Measurements from ENCODE around the gene BNIP5.

Gene BNIP5

DNA sequence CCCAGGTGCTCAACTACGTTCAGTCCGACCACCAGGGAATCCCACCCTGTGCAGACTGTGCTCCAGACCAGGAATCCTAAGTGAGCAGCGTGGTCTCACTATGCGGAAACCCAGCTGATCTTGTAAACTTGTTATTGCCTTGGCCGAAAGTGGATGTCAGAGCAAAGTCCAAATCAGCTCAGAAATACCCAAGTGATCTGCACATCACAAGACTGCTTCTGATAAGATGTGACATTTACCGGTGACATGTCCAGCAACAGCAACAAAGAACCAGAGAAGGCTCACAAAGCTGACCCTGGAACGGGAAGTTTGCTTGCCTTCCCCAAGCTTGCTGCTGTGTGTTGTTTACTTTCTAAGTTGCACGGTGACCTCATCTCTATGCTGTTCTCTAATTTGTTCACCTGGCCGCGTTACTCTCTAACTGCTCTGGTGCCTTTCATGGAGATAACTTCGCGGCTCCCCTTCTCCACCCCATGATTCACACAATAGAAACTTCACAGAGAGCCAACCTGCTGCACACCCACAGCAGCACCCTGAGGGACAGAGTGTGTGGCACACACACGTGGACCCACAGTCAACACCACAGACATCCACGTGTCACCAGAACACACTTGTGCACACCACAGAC is 1.7 kb downstream of the BNIP5 start:
- Histone ChIP-seq H3K4me3 (no peak overlapping the region), H3K9me3 (ENCODE audit: low read depth, low read length) (no peaks in the 10 kb centered on the region), H3K36me3 (ENCODE audit: insufficient read depth, low read length) (no peaks in the 10 kb centered on the region), H3K9ac (ENCODE audit: insufficient read length) (no peak overlapping the region), H3K27ac (no peak overlapping the region)
- TF ChIP-seq EZH2 (IDR thresholded peaks at IDR 0.05) (no peak), POLR2AphosphoS5 (IDR thresholded peaks at IDR 0.05; ENCODE audit: borderline replicate concordance, low read depth, low read length) (no peak), FOXP2 (optimal IDR thresholded peaks at IDR 0.05; ENCODE audit: control extremely low read depth, extremely low read length, insufficient read depth) (no peak)
- DNase-seq (ENCODE audit: low read depth, low spot score), result no peak

DNA sequence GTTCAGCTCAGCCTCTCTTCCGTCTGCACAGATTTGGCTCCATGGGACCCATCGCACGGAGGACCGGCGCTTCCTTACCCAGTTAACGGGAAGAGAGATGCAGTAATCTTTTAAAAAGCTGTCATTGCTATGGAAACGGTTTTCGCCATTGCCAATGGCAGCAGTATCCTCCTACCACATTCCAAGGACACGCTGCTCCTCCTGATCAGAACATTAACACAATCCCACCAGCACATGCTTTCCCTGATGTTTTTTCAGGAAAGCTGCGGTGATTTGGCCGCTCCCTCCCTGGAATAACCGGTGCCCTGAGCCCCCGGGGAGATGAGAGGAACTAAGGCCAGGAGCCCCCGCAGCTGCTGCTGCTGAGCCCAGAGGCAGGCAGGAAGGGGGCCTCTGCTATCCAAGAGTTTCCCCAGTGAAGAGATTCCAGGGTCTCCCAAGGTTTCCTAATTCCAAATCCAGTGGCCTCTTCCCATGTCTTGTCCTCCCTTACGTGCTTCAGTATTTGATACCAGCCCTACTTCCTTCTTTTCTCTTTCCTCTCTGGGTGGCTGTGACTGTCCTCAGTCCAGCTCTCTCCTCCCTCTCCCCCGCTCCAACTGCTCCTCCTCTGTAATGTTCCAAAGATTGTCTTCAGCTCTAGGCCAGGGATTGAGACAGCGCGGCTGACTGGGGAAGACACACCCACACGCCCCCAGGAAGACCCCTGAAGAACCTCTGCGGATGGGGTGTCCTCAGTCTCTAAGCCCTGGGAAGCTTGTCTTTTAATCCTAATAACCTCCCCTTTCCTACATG is 2.6 kb downstream of the BNIP5 start:
- H3K36me3 ChIP-seq (ENCODE audit: insufficient read depth, low read length), result no peaks in the 10 kb centered on the region
- no peaks in the 10 kb centered on the region for H3K9me3 ChIP-seq (ENCODE audit: low read depth, low read length)
- no peak for DNase-seq (ENCODE audit: low read depth, low spot score)
- TF ChIP-seq FOXP2 (optimal IDR thresholded peaks at IDR 0.05; ENCODE audit: control extremely low read depth, extremely low read length, insufficient read depth) (no peak), EZH2 (IDR thresholded peaks at IDR 0.05) (no peak), POLR2AphosphoS5 (IDR thresholded peaks at IDR 0.05; ENCODE audit: borderline replicate concordance, low read depth, low read length) (no peak)
- no peak overlapping the region for H3K4me3 ChIP-seq
- no peak overlapping the region for H3K27ac ChIP-seq
- no peak overlapping the region for H3K9ac ChIP-seq (ENCODE audit: insufficient read length)

DNA sequence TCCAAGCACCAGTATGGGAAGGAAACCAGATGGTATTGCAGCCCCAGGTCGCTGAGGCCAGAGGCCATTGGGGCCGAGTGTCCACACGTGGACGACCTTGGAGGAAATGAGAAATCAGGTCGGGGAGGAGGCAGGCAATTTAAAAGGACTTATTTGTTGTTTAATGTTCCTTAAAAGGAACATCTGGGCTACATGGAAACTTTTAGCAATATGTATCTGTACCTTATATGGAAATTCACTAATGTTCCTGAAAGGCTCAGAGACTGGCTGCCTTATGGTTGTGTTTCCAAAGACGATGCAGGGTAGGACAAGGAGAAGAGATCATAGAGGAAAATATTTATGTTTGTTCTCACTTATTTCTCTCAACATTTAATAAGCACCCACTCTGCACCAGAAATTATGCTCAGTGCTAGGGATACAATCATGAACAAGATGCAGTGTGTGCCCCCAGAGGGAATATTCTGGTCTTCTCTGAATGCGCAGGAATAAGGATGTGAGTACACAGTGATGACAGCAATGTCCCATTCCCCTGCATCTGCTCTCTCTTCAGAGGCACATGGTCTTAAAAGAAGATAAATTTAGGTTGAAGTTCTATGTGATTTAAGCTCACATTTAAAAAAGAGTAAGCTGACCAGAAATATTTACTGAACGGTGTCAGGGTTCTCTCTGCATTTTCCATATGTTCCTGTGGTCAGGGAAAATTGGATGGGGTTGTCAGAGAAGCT is 3.4 kb downstream of the BNIP5 start:
- no peak overlapping the region for H3K27ac ChIP-seq
- DNase-seq (ENCODE audit: low read depth, low spot score), result no peak
- no peak overlapping the region for H3K4me3 ChIP-seq
- no peak overlapping the region for H3K9ac ChIP-seq (ENCODE audit: insufficient read length)
- H3K9me3 ChIP-seq (ENCODE audit: low read depth, low read length), result no peaks in the 10 kb centered on the region
- TF ChIP-seq EZH2 (IDR thresholded peaks at IDR 0.05), result no peak
- no peak for TF ChIP-seq POLR2AphosphoS5 (IDR thresholded peaks at IDR 0.05; ENCODE audit: borderline replicate concordance, low read depth, low read length)
- no peak for TF ChIP-seq FOXP2 (optimal IDR thresholded peaks at IDR 0.05; ENCODE audit: control extremely low read depth, extremely low read length, insufficient read depth)
- no peaks in the 10 kb centered on the region for H3K36me3 ChIP-seq (ENCODE audit: insufficient read depth, low read length)

DNA sequence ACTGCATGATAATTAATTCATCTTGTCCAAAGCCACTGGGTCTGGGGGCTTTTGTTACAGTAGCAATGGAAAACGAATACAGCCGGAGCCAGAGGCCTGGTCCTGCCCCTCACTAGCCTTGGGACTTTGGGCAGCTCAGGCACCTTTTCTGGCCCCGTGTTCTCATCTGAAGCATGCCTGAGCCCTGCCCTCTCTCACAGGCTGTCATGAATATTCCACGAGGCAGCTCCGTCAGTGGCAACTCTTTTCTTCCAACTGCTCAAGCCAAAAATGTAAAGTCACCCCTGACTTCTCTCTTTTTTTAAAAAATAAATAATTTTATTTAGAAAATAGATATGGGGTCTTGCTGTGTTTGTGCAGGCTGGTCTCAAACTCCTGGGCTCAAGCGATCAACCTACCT is 5.3 kb downstream of the BNIP5 start:
- TF ChIP-seq FOXP2 (optimal IDR thresholded peaks at IDR 0.05; ENCODE audit: control extremely low read depth, extremely low read length, insufficient read depth) (no peak), EZH2 (IDR thresholded peaks at IDR 0.05) (no peak), POLR2AphosphoS5 (IDR thresholded peaks at IDR 0.05; ENCODE audit: borderline replicate concordance, low read depth, low read length) (no peak)
- no peak for DNase-seq (ENCODE audit: low read depth, low spot score)
- H3K9me3 ChIP-seq (ENCODE audit: low read depth, low read length), result no peaks in the 10 kb centered on the region

DNA sequence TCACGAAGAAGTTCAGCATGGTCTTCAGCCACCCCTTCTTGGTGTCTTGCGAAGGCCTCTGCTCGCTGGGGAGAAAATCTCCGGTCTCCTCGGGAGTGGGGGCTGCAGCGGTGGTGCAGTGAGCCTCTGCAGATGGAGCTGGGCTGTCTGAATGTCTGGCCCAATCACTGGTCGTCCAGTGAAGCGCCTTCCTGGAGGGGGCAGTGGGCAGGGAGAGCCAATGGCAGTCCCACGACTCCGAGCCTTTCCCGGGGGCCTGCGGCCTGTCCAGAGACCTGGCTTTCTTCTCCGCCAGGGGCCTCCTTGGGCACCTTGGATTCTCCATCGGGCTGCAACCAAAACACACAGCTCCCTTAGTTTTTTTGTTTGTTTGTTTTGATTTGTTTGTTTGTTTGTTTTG is 6.3 kb downstream of the BNIP5 start:
- no peak overlapping the region for H3K9ac ChIP-seq (ENCODE audit: insufficient read length)
- no peak overlapping the region for H3K27ac ChIP-seq
- no peak overlapping the region for H3K4me3 ChIP-seq
- H3K9me3 ChIP-seq (ENCODE audit: low read depth, low read length), result no peaks in the 10 kb centered on the region
- H3K36me3 ChIP-seq (ENCODE audit: insufficient read depth, low read length), result no peaks in the 10 kb centered on the region
- DNase-seq (ENCODE audit: low read depth, low spot score), result no peak
- TF ChIP-seq EZH2 (IDR thresholded peaks at IDR 0.05) (no peak), FOXP2 (optimal IDR thresholded peaks at IDR 0.05; ENCODE audit: control extremely low read depth, extremely low read length, insufficient read depth) (no peak), POLR2AphosphoS5 (IDR thresholded peaks at IDR 0.05; ENCODE audit: borderline replicate concordance, low read depth, low read length) (no peak)

More for the DNA sequence above, 5.3 kb downstream of the BNIP5 start:
- Histone ChIP-seq H3K36me3 (ENCODE audit: insufficient read depth, low read length) (no peaks in the 10 kb centered on the region), H3K9ac (ENCODE audit: insufficient read length) (no peak overlapping the region), H3K4me3 (no peak overlapping the region), H3K27ac (no peak overlapping the region)

DNA sequence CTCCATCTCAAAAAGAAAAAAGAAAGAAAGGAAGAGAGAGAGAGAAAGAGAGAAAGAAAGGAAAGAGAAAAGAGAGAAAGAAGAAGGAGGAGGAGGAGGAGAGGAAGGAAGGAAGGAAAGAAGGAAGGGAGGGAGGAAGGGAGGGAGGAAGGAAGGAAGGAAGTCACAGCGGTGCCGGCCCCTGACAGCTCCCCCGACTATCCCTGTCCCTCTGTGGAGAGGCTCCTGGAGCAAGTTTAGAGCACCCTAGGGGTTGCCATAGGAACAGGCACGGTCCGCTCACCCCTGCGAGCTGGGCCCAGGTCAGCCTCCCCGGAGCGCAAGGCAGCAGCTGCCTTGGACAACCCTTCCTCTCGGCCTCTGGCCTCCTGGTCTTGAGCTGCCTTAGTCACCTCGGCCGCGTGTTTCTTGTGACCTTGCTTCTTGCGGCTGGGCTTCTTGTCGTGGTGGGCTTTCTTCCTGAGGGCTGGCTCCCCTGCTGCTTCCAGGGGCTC is 6.8 kb downstream of the BNIP5 start:
- no peak overlapping the region for H3K4me3 ChIP-seq
- TF ChIP-seq POLR2AphosphoS5 (IDR thresholded peaks at IDR 0.05; ENCODE audit: borderline replicate concordance, low read depth, low read length) (no peak), FOXP2 (optimal IDR thresholded peaks at IDR 0.05; ENCODE audit: control extremely low read depth, extremely low read length, insufficient read depth) (no peak), EZH2 (IDR thresholded peaks at IDR 0.05) (no peak)
- no peaks in the 10 kb centered on the region for H3K9me3 ChIP-seq (ENCODE audit: low read depth, low read length)
- no peaks in the 10 kb centered on the region for H3K36me3 ChIP-seq (ENCODE audit: insufficient read depth, low read length)
- H3K27ac ChIP-seq, result no peak overlapping the region
- no peak for DNase-seq (ENCODE audit: low read depth, low spot score)
- H3K9ac ChIP-seq (ENCODE audit: insufficient read length), result no peak overlapping the region

DNA sequence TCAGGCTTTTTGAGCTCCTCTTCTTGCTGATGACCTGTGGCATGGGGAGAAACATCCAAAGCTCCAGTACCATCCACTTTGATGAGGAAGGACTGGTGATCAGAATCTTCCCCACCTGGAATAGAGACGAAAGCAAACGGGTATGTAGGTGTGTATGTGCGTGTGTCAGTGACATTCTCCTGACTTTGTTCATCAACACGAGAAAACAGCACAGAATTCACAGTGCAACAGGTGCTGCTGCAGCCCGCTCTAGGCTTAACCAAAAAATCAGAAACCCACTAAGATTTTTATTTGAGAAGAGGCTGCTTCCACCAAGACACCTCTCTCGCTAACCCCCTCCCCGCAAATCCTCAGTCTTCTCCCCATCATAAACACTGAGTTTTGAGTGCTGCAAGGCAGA is 8.1 kb downstream of the BNIP5 start:
- no peak for TF ChIP-seq FOXP2 (optimal IDR thresholded peaks at IDR 0.05; ENCODE audit: control extremely low read depth, extremely low read length, insufficient read depth)
- Histone ChIP-seq H3K27ac (no peak overlapping the region), H3K36me3 (ENCODE audit: insufficient read depth, low read length) (no peaks in the 10 kb centered on the region), H3K4me3 (no peak overlapping the region), H3K9ac (ENCODE audit: insufficient read length) (no peak overlapping the region), H3K9me3 (ENCODE audit: low read depth, low read length) (no peaks in the 10 kb centered on the region)
- DNase-seq (ENCODE audit: low read depth, low spot score), result no peak

DNA sequence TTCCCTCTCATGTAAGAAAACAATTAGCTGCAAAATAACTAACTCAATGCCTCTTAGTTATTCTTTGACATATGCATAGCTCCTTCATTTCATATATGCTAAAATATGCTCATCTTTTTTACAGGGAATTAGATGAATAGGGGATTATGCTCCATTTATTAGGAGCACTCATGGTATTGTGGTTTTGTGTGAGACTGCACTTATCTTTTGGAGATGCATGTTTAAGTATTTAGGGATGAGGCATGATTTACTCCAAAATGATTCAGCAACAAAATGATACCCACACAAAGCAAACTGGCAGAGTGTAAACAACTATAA is 8.8 kb downstream of the BNIP5 start:
- H3K27ac ChIP-seq, result no peak overlapping the region
- TF ChIP-seq POLR2AphosphoS5 (IDR thresholded peaks at IDR 0.05; ENCODE audit: borderline replicate concordance, low read depth, low read length) (no peak), FOXP2 (optimal IDR thresholded peaks at IDR 0.05; ENCODE audit: control extremely low read depth, extremely low read length, insufficient read depth) (no peak), EZH2 (IDR thresholded peaks at IDR 0.05) (no peak)

More for the DNA sequence above, 8.8 kb downstream of the BNIP5 start:
- Histone ChIP-seq H3K4me3 (no peak overlapping the region), H3K9me3 (ENCODE audit: low read depth, low read length) (no peaks in the 10 kb centered on the region), H3K9ac (ENCODE audit: insufficient read length) (no peak overlapping the region), H3K36me3 (ENCODE audit: insufficient read depth, low read length) (no peaks in the 10 kb centered on the region)
- DNase-seq (ENCODE audit: low read depth, low spot score), result no peak
